Esophagus squamous epithelium (tissue), 5 donors: ENCODE measurements around the gene WNK2. TPM values are rescaled to one million over a fixed set of nuclear protein-coding genes. Genes with fewer than 3 reads are reported as not detected.
"Not testable (repeated sequence)": the region's sequence is repeated elsewhere in the genome, so short reads cannot be mapped to it uniquely, and the experiment has no call there.

Experiments
- DNase-seq: peaks from one replicate; lab custom pipeline; 2025; lab: John Stamatoyannopoulos, UW
- H3K27ac ChIP-seq, 4 donors: fragments of 200-600 bp; sonication (generic); one replicate each; pipeline ENCODE4 v1.5.1; 2016 to 2019; ENCODE audit warnings: mild to moderate bottlenecking in 1 of 4
- H3K27me3 ChIP-seq, 4 donors: fragments of 200-600 bp; sonication (generic); 1 replicate in 3 of 4; 2 replicates in 1 of 4; pipeline versions ENCODE4 v1.5.1 to v1.6.0; 2017 to 2021; ENCODE audit warnings: antibody characterized with exemption in 1 of 4
- H3K36me3 ChIP-seq, 3 donors: fragments of 200-600 bp; sonication (generic); one replicate each; pipeline ENCODE4 v1.5.1; 2016 to 2019
- H3K4me1 ChIP-seq, 3 donors: fragments of 200-600 bp; sonication (generic); one replicate each; pipeline ENCODE4 v1.5.1; 2017 to 2019
- H3K4me3 ChIP-seq, 4 donors: fragments of 200-600 bp; sonication (generic); 1 replicate in 3 of 4; 2 replicates in 1 of 4; pipeline ENCODE4 v1.5.1; 2016 to 2019; ENCODE audit warnings: mild to moderate bottlenecking in 2 of 4, moderate library complexity in 1 of 4
- H3K9me3 ChIP-seq, 3 donors: fragments of 200-600 bp; sonication (generic); one replicate each; pipeline ENCODE4 v1.5.1; 2016 to 2019
- CTCF ChIP-seq, 6 experiments: fragments of 450-650 bp in 4 of 6; fragments of 200-600 bp in 2 of 6; sonication (generic) in 2 of 6; IDR thresholded peaks; one replicate each; pipeline ENCODE4 v1.5.1; 2016 to 2019; ENCODE audit warnings: antibody characterized with exemption in 6 of 6, mild to moderate bottlenecking in 4 of 6, moderate library complexity in 4 of 6
- POLR2A ChIP-seq, 4 donors: fragments of 450-650 bp; IDR thresholded peaks; one replicate each; pipeline ENCODE4 v1.6.1; 2017; ENCODE audit warnings: antibody characterized with exemption in 4 of 4, mild to moderate bottlenecking in 4 of 4, moderate library complexity in 3 of 4
- WGBS, 2 donors: methylation state at CpG; one replicate each; pipeline ENCODE4 v1.1.5; 2018; 5-methylcytosine and 5-hydroxymethylcytosine counted together
- intact Hi-C: fragments of 100-400 bp; cut with DNase I; formaldehyde crosslinking; loops from one replicate; pipeline ENCODE4 v1.15.0; 2022
- total RNA-seq, 4 donors: library from RNA; depleted of rRNA; stranded (reverse); fragments of >200 nt; gene quantifications; one replicate each; pipeline ENCODE4 v1.1.0, GENCODE V29; 2016
- donor health status: DM: yes; HTN: yes; CAD: no.

WNK2 gene
- total RNA-seq, 4 donors from 2014 or later = 0.40 to 8.8 (median 5.2) TPM

DNA sequence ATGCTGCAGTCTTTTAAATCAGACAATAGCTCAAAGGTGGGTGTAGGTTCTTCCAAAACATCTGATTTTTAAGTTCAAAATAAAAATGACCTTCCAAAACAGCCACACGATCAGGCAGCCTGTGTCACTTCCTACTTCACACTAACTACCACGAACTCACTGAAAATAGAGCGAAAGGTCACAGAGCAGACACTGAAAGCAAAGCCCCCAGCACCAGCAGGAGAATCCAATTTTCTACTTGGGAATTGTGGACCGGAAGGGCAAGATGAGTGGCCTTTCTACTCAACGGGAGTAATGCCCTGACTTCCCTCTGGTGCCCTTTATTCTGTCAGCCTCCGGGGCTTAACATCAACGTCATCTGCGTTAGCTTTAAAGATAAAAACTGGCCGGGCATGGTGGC is 159.7 kb downstream of the WNK2 start:
- Histone ChIP-seq H3K27me3 (peaks cover 0 to 42% (median 4%) of the 10 kb centered on the region in 4 donors), H3K27ac (no peak overlapping the region), H3K4me1 (peaks cover 6 to 26% (median 9%) of the 10 kb centered on the region in 3 donors), H3K4me3 (no peak overlapping the region), H3K9me3 (peaks cover 0 to 8% (median 2%) of the 10 kb centered on the region in 3 donors), H3K36me3 (no peaks in the 10 kb centered on the region)
- 67 to 79% methylated on average over 3 to 8 of the region's 9 CpGs for WGBS, 2 donors
- no peak for DNase-seq
- intact Hi-C loops = no loop called here
- TF ChIP-seq CTCF (IDR thresholded peaks at IDR 0.05) (no peak), POLR2A (IDR thresholded peaks at IDR 0.05) (no peak)

DNA sequence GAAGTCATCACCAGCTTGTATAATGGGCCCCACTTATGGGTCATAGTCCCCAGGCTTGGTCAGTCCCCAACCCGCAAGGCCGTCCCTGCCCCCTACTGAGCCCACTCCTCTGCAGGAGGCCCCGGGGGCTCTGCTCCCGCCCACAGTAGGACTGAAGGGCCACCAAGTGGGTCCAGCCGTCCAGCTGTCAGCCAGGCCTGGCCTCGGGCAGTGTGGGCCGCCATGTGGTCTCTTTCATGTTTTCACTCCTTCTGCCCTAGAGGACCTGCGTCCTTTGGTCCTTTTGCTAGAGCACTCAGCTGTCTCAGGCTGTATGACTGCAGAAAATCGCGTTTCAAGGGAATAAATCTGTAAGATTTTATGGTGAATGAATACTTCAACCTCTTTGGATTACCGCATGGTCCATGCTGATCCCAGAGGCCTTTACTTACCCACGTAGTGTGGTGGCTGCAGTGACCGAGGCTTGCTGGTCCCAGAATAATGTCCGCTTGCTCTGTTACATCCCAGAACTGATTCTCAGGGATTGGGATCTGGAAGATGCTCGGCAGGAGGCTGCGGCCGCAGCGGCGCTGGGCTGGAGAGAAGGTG is 161.8 kb downstream of the WNK2 start:
- no peak overlapping the region for H3K27ac ChIP-seq
- no peak for TF ChIP-seq CTCF (IDR thresholded peaks at IDR 0.05)
- no peak for TF ChIP-seq POLR2A (IDR thresholded peaks at IDR 0.05)
- DNase-seq = no peak

DNA sequence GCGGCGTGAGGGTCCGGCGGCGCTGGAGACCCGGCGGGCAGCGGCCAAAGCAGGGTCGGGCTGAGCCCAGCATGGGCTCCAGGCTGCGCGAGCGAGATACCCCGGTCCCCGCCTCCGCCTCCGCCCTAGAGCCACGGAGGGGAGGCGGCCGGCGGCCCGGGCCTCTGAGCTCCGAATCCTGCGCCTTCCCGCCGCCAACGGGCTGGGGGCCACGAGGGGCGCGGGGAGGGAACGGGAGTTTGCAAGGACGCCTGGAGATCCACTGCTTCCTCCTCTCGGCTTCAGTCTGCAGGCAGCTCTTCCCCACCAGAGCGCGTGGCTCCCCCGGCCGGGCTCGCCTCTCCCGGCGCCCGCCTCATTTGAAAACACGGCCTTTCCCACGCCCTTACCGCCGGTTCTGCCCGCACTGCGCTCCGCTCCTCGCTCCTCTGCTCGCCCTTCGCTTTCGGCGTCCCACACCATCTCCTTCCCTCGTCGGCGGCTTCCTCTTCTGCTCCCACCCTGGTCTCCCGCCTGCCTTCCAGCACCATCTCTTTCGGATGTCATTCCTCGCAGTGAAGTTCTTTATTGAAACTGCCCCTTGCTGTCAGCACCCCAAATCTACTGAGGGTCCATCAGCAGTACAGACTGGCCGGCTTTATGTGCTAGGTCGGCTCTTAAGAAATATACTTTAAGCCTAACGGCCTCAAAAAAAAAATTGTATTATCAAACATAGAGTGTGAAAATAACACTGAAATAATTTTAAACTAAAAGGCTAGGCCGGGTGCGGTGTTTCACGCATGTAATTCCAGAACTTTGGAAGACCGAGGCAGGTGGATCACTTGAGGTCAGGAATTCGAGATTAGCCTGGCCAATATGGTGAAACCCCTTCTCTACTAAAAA is 162.5 kb downstream of the WNK2 start:
- DNase-seq = no peak
- WGBS, 2 donors = 32 to 36% methylated on average over 27 to 32 of the region's 66 CpGs
- Histone ChIP-seq H3K4me1 (peaks cover 6 to 26% (median 9%) of the 10 kb centered on the region in 3 donors), H3K4me3 (peak overlapping the region; percentile 4 to 65 (median 42)), H3K27me3 (peaks cover 0 to 34% (median 4%) of the 10 kb centered on the region in 4 donors), H3K9me3 (no peaks in the 10 kb centered on the region), H3K27ac (no peak overlapping the region), H3K36me3 (no peaks in the 10 kb centered on the region)
- TF ChIP-seq CTCF (IDR thresholded peaks at IDR 0.05) = no peak
- TF ChIP-seq POLR2A (IDR thresholded peaks at IDR 0.05) = no peak
- intact Hi-C loops = no loop called here

More for the DNA sequence above, 161.8 kb downstream of the WNK2 start:
- WGBS, 2 donors = 53 to 73% methylated on average over 11 of the region's 19 CpGs
- Histone ChIP-seq H3K9me3 (no peaks in the 10 kb centered on the region), H3K4me3 (peak overlapping the region; percentile 4 to 65 (median 42)), H3K27me3 (peaks cover 0 to 34% (median 4%) of the 10 kb centered on the region in 4 donors), H3K36me3 (no peaks in the 10 kb centered on the region), H3K4me1 (peaks cover 6 to 26% (median 9%) of the 10 kb centered on the region in 3 donors)
- intact Hi-C loops = no loop called here

DNA sequence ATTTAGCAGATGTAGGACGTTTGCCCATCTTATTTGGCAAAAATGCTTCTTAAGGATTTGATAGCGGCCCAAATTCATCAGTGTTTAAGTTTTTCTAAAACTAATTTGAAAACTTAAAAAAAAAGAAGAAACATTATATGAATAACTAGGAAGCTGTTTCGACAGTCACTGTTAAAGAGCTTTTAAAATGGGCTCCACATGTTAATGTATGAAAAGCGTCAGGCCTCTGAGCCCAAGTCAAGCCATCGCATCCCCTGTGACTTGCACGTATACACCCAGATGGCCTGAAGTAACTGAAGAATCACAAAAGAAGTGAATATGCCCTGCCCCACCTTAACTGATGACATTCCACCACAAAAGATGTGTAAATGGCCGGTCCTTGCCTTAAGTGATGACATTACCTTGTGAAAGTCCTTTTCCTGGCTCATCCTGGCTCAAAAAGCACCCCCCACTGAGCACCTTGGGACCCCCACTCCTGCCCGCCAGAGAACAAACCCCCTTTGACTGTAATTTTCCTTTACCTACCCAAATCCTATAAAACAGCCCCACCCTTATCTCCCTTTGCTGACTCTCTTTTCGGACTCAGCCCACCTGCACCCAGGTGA is 163.5 kb downstream of the WNK2 start:
- intact Hi-C loops, H3K4me3 ChIP-seq, H3K27ac ChIP-seq, DNase-seq, H3K9me3 ChIP-seq, H3K36me3 ChIP-seq: not testable (repeated sequence)
- H3K27me3 ChIP-seq = peaks cover 0 to 34% (median 4%) of the 10 kb centered on the region in 4 donors
- 82 to 87% methylated on average over 7 to 8 of the region's 9 CpGs for WGBS, 2 donors
- H3K4me1 ChIP-seq = peaks cover 6 to 19% (median 9%) of the 10 kb centered on the region in 3 donors

- H3K4me1 ChIP-seq, H3K9me3 ChIP-seq, H3K36me3 ChIP-seq, H3K27ac ChIP-seq, H3K27me3 ChIP-seq, intact Hi-C loops, DNase-seq, H3K4me3 ChIP-seq: not testable (repeated sequence)
- 89 to 93% methylated on average over 12 to 14 of the region's 14 CpGs for WGBS, 2 donors
These were observed 169.7 kb downstream of the WNK2 start for GRCh38 chr9:93353413-93354310.
